ENCODE measurements around the gene SLC25A21. TPM values are rescaled to one million over a fixed set of nuclear protein-coding genes. Genes with fewer than 3 reads are reported as not detected.
"Not testable (repeated sequence)": the region's sequence is repeated elsewhere in the genome, so short reads cannot be mapped to it uniquely, and the experiment has no call there.

The SLC25A21 gene
- total and polyA plus RNA-seq, 10 of the 15 experiments (the other 5 are each of a cell fraction or from before 2014, with no cell fraction given), result 0.06 to 0.72 (median 0.17) TPM; not detected in 3

DNA sequence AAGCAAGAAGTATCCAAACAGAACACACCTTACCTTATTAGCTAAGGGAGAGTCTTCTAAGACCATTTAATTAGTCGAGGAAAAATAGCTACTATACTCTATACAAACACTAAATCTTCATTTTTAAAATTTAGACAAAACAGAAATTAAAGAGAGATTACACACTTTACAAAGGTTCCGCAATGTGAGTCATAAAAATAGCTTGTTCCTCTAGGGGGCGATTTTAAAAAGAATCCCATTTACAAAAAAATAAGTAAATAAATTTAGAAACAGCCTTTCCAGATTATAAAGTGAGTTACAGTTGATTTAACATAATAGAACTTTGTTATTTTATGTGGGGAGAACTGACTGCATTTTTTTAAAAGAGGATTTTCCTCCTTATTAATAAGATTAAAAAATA is 309.1 kb downstream of the SLC25A21 start:
- WGBS (ENCODE audit: insufficient coverage, insufficient replicate concordance, low lambda C conversion rate, missing lambda C conversion rate), result 14% methylated on average over 3 of the region's 3 CpGs
- no peaks in the 10 kb centered on the region for H4K20me1 ChIP-seq (ENCODE audit: control insufficient read depth, insufficient read depth)
- DNase-seq (ENCODE audit: low read depth, low spot score) (no peak), ATAC-seq (no peak), FAIRE-seq (no peak)
- in situ Hi-C loops (cut with MboI), result no loop called here
- ChIA-PET CTCF (interaction anchor here (1.2 kb wide), 1 partner anchor 79 kb away, joined by 4 read pairs; no protein-coding TSS in a partner anchor), POLR2A (no interaction called here), RAD21 (ENCODE audit: unreplicated experiment) (no interaction called here), SMC1A (ENCODE audit: uncharacterized antibody, unreplicated experiment) (interaction anchor here (0.9 to 2.0 kb wide), 3 partner anchors 12 to 33 kb away, joined by 3 to 5 read pairs (median 3); no protein-coding TSS in a partner anchor)
- H3K79me2 ChIP-seq (ENCODE audit: control insufficient read depth, insufficient read depth, low read length), result no peaks in the 10 kb centered on the region
- TF ChIP-seq CHD2 (IDR thresholded peaks at IDR 0.05; ENCODE audit: borderline replicate concordance, low read depth, low read length) (no peak), SPI1 (IDR thresholded peaks at IDR 0.05; ENCODE audit: borderline replicate concordance, insufficient read depth, low read depth, low read length) (no peak), MYB (IDR thresholded peaks at IDR 0.05; ENCODE audit: borderline replicate concordance, low read depth, low read length) (no peak), BHLHE40 (IDR thresholded peaks at IDR 0.05; ENCODE audit: borderline replicate concordance in 1 of 2, low read depth in 2 of 2, low read length in 1 of 2) (no peak), CBFB (IDR thresholded peaks at IDR 0.05; ENCODE audit: low read depth) (no peak), NR2F1 (conservative IDR thresholded peaks at IDR 0.05) (no peak), RCOR1 (conservative IDR thresholded peaks at IDR 0.05; ENCODE audit: low read depth, low read length) (no peak), TCF7 (IDR thresholded peaks at IDR 0.05; ENCODE audit: borderline replicate concordance) (no peak), ASH2L (IDR thresholded peaks at IDR 0.05; ENCODE audit: borderline replicate concordance, low read depth) (no peak), MYC (IDR thresholded peaks at IDR 0.05; ENCODE audit: insufficient read depth, insufficient read length, insufficient replicate concordance, low read length, severe bottlenecking) (no peak), GATAD2B (conservative IDR thresholded peaks at IDR 0.05; ENCODE audit: low read depth) (no peak)
- TF ChIP-seq, protein P1, sequence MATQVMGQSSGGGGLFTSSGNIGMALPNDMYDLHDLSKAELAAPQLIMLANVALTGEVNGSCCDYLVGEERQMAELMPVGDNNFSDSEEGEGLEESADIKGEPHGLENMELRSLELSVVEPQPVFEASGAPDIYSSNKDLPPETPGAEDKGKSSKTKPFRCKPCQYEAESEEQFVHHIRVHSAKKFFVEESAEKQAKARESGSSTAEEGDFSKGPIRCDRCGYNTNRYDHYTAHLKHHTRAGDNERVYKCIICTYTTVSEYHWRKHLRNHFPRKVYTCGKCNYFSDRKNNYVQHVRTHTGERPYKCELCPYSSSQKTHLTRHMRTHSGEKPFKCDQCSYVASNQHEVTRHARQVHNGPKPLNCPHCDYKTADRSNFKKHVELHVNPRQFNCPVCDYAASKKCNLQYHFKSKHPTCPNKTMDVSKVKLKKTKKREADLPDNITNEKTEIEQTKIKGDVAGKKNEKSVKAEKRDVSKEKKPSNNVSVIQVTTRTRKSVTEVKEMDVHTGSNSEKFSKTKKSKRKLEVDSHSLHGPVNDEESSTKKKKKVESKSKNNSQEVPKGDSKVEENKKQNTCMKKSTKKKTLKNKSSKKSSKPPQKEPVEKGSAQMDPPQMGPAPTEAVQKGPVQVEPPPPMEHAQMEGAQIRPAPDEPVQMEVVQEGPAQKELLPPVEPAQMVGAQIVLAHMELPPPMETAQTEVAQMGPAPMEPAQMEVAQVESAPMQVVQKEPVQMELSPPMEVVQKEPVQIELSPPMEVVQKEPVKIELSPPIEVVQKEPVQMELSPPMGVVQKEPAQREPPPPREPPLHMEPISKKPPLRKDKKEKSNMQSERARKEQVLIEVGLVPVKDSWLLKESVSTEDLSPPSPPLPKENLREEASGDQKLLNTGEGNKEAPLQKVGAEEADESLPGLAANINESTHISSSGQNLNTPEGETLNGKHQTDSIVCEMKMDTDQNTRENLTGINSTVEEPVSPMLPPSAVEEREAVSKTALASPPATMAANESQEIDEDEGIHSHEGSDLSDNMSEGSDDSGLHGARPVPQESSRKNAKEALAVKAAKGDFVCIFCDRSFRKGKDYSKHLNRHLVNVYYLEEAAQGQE (IDR thresholded peaks at IDR 0.05; ENCODE audit: low read depth, low read length), result no peak
- TF ChIP-seq, protein P2, sequence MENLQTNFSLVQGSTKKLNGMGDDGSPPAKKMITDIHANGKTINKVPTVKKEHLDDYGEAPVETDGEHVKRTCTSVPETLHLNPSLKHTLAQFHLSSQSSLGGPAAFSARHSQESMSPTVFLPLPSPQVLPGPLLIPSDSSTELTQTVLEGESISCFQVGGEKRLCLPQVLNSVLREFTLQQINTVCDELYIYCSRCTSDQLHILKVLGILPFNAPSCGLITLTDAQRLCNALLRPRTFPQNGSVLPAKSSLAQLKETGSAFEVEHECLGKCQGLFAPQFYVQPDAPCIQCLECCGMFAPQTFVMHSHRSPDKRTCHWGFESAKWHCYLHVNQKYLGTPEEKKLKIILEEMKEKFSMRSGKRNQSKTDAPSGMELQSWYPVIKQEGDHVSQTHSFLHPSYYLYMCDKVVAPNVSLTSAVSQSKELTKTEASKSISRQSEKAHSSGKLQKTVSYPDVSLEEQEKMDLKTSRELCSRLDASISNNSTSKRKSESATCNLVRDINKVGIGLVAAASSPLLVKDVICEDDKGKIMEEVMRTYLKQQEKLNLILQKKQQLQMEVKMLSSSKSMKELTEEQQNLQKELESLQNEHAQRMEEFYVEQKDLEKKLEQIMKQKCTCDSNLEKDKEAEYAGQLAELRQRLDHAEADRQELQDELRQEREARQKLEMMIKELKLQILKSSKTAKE (IDR thresholded peaks at IDR 0.05; ENCODE audit: low read depth, poor library complexity, severe bottlenecking), result no peak
- H2AFZ ChIP-seq (ENCODE audit: control insufficient read depth, low read depth, low read length), result no peak overlapping the region
- H3K27ac ChIP-seq (ENCODE audit: control insufficient read depth, insufficient read depth), result no peak overlapping the region
- no peak overlapping the region for H3K4me2 ChIP-seq (ENCODE audit: control insufficient read depth, insufficient read depth)
- H3K4me1 ChIP-seq (ENCODE audit: control insufficient read depth, insufficient read depth, low read length), result peaks cover 11% of the 10 kb centered on the region
- H3K36me3 ChIP-seq (ENCODE audit: control insufficient read depth in 2 of 2, insufficient read depth in 2 of 2, low read length in 1 of 2), result no peaks in the 10 kb centered on the region
- no peak overlapping the region for H3K9ac ChIP-seq (ENCODE audit: control insufficient read depth, insufficient read depth, low read length)
- no peak overlapping the region for H3K4me3 ChIP-seq
- H3K9me3 ChIP-seq (replicated peaks; ENCODE audit: control insufficient read depth, insufficient read depth, low read length), result no peaks in the 10 kb centered on the region; the same call in 2 of the 3 replicates
- BruUV-seq (replicated peaks), result no TSS peak
- intact Hi-C loops (cut with micrococcal nuclease; ENCODE audit: unreplicated experiment), result no loop called here
- H3K27me3 ChIP-seq (replicated peaks in 1 of 2; ENCODE audit: control insufficient read depth in 2 of 2, insufficient read depth in 2 of 2, low read length in 1 of 2), result no peaks in the 10 kb centered on the region

DNA sequence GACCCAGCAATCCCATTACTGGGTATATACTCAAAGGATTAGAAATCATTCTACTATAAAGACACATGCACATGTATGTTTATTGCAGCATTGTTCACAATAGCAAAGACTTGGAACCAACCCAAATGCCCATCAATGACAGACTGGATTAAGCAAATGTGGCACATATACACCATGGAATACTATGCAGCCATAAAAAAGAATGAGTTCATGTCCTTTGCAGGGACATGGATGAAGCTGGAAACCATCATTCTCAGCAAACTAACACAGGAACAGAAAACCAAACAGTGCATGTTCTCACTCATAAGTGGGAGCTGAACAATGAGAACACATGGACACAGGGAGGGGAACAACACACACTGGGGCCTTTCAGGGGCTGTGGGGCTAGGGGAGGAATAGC is 310.2 kb downstream of the SLC25A21 start:
- H3K4me3 ChIP-seq; DNase-seq (ENCODE audit: low read depth, low spot score); POLR2A ChIA-PET; RAD21 ChIA-PET (ENCODE audit: unreplicated experiment); H3K4me2 ChIP-seq (ENCODE audit: control insufficient read depth, insufficient read depth); H2AFZ ChIP-seq (ENCODE audit: control insufficient read depth, low read depth, low read length); H3K27me3 ChIP-seq (replicated peaks in 1 of 2; ENCODE audit: control insufficient read depth in 2 of 2, insufficient read depth in 2 of 2, low read length in 1 of 2); in situ Hi-C loops (cut with MboI); H3K4me1 ChIP-seq (ENCODE audit: control insufficient read depth, insufficient read depth, low read length); intact Hi-C loops (cut with micrococcal nuclease; ENCODE audit: unreplicated experiment); H3K79me2 ChIP-seq (ENCODE audit: control insufficient read depth, insufficient read depth, low read length); H3K9ac ChIP-seq (ENCODE audit: control insufficient read depth, insufficient read depth, low read length); ATAC-seq; H4K20me1 ChIP-seq (ENCODE audit: control insufficient read depth, insufficient read depth); H3K27ac ChIP-seq (ENCODE audit: control insufficient read depth, insufficient read depth); H3K36me3 ChIP-seq (ENCODE audit: control insufficient read depth in 2 of 2, insufficient read depth in 2 of 2, low read length in 1 of 2); H3K9me3 ChIP-seq (replicated peaks; ENCODE audit: control insufficient read depth, insufficient read depth, low read length); BruUV-seq (replicated peaks); FAIRE-seq: not testable (repeated sequence)
- ChIA-PET SMC1A (ENCODE audit: uncharacterized antibody, unreplicated experiment) (interaction anchor here (1.7 kb wide), 1 partner anchor 11 kb away, joined by 4 read pairs; no protein-coding TSS in a partner anchor), CTCF (interaction anchor here (1.4 kb wide), 1 partner anchor 12 kb away, joined by 4 read pairs; no protein-coding TSS in a partner anchor)

All from GM12878 (cell line).